ENCODE measurements around the gene LRMDA. TPM values are rescaled to one million over a fixed set of nuclear protein-coding genes. Genes with fewer than 3 reads are reported as not detected.

Gene LRMDA
- total RNA-seq, 1 experiment from 2014 or later, result 8.0 TPM

DNA sequence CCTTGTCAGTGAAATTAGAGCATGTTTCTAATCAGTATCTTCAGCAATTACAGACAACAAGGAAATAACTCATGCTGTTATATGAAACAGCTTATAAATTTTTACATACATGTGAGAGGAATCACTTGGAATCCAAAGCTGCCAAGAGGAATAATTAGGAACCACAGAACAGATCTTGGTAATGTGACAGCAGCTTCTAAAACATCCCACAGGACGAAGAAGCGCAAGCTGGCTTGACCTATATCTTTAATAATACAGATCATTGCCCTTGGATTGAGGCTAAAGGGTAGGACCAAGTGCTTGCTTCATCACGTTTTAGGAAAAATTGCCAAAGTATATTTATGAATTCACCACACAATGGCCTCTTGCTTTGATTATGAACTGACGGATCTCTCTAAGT lies 869.8 kb downstream of the LRMDA start:
- DNase-seq (ENCODE audit: low read depth), result no peak

DNA sequence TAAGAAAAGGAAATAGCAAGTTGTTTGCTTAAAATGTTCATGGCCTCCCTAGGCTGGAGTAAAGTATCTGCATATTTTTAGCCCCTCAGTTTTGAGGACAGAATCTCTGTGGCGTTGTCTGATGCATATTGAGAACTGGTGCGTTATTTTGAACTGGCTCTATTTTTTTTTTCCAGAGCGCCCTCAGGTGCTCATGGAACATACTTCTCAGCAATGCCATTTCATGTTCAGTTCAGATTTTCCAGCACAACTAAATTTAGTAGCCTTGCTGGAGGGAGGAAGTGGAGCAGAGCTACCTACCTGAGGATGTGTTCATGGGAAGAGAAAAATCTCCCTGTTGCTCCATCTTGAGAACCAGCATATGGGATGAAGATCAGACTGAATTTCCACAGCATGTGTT lies 870.5 kb downstream of the LRMDA start:
- peak; percentile 60 for DNase-seq (ENCODE audit: low read depth)

DNA sequence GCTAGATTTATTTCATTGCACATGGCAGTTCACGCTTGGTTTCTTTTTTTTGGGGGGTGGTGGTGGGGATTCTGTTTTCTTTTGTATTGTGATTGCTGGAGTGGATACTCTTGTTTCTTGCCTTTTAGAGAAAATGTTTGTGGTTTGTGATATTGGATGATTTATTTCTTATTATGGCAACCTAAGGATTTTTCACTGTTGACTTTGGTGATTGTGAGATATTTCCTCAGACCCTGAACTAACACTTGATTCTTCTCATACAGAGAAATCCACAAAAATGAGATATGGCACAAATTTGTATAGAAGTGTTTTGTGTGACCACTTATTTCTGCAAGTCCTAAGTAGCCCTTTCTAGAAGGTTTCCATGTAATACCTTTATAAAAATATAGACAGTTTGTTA lies 871.1 kb downstream of the LRMDA start:
- DNase-seq (ENCODE audit: low read depth), result no peak

DNA sequence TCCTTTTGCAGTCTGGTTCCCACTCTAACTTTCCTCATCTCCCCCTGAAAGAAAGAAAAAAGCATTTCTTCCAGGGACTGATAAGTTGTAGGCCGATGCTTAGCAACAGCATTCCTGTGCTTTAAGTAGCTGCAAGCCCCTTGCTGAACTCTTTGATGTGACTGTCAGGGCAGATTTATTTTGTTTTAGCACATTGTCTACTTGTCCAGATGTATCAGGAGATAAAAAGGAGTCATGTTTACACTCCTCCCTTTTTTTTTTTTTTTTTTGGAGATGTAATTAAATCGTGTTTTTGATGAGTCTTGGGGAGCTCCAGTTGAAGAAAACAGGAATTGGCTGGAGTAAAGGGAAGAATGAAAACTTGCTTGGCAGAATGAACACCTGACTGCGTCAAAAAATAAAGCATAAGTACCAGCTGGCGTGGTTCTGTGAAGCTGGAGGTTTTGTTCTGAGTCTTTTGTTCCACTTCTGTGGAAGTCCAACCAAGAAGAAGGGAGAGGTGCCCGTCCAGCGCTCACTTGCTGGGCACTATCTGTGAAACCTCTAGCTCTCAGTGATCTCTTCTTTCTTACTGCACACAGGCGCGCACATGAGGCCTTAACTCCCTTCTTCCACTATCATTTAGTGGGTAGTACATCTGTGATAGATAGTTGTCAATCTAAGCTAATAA lies 871.7 kb downstream of the LRMDA start:
- peak; percentile 76 for DNase-seq (ENCODE audit: low read depth)

DNA sequence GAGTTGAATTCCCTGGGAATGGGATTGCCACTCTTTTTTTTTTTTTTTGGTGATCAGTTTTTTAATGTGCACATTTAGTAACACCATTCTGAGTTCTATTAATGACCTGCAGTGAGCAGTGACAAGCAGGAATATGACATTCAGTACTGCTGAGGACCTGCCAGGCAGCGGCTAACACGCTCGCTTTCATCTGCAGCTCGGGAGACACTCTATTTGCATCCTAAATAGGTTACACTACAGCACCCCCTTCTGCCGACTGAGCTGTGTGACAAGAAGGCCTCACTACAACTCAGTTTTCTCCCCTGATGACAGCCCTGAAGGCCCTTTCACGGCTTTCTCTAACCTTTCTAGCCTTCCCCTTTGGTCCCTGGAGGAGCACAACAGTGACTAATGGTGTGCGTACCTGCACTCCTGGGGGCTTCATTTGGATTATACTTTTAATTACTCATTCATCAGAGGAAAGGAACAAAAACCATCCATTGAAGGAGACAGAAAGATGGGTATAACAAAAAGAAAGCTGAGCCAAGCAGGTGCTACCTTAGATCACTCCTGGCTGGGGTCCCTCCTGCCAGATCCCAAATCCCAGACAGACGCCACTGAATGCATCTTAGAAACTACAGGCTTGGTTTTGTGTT lies 872.4 kb downstream of the LRMDA start:
- DNase-seq (ENCODE audit: low read depth), result peak; percentile 79

DNA sequence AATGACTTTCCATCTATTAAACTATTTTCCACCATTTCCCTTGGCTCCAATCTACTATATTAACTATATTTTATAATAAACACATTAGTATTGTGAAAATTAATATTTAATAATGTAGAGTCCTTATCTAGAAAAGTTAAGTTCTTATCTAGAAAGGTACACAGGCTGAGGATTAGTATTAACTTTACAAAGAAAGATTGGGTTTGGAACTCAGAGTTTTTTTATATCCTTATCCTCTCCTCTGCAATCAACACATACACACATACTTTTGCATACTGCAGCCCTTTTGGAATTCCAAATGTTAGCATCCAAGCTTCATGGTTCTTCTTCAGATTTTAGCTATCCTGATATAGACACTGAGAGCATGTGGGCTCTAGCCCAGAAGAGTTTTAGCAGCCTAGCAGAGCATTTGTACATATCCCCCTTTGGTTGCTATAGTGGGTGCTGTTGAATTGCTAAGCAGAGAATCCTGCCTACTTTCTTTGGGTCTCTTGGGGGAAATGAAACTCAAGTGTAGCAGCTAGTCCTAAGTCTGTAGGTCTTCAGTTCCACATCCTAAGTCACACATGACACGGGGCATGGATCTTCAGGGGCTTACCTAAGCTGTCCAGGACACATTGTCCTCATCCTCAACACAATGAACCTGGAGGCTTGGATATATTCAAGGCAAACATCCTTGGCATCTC lies 874.6 kb downstream of the LRMDA start:
- no peak for DNase-seq (ENCODE audit: low read depth)

DNA sequence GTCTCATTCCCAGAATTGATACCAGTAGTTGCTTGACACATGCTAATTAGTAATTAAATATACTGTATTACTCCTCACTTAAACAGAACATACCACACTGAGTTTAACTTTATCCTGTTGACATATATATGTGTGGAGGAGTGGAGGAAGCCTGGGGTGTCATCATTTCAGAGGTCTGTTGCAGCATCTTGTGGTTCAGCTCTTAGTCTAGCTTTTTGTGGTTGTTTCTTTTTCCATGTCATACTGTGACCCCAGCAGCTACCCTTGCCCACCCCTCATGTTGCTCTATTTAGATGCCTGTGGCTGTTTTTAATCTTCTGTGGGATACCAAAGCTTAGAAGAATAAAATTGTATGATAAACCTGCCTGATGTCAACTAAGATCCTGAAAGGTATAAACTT lies 875.4 kb downstream of the LRMDA start:
- peak; percentile 64 for DNase-seq (ENCODE audit: low read depth)

DNA sequence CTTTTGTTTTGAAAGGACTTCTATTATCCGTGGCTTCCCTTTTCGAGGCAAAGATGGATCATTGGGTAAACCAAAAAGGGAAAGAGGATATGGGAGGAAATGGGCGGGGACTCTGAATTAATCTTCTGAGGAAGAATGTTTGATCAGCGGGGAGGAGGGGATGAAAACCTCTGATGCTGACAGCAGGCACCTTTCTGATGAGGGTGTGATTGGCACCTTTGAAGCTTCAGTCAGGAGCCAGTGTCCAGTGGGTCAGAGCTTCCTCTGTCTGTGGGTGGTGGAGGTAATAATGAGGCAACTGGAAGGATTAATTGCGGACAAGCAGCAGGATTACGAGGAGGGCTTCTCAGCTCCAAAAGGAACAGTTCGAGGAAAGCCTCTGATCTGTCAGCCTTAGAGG lies 877.6 kb downstream of the LRMDA start:
- peak; percentile 48 for DNase-seq (ENCODE audit: low read depth)

DNA sequence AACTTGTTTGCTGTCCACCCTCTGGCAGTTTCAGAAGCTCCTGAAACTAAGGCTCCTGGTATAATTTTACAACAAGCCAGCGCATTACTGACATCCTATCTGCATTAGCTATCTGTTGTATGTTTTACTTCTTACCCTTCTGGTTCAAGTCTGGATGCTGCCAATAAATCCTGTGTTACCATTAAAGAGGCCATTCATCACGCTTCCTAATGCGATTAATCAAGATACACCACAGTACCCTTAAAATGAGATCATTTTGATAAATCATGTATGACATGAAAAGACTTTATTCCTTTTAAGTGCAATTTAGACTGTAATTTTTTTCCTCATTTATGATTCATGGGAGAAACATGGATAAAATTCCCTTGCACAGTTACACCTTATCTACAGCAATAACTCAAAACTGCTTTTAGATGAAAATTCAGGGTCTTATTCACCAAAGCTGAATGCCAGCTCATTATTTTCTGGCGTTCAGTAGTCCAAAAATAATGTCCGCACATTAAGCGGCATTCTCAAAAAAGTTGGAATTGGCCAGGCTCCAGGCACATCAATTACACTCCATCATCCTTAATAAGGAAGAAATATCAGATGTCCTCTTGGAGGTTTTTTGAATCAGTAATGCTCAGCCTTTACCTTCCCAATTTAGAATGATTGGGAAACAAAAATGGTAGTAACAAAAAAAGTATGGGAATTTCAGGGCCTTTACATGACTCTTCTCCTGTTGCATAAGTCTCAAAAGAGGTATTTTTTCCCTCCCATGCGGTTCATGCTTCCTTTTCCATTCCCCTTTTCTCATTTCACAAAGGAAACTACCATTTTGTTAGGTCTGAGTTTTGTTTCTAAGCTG lies 878.5 kb downstream of the LRMDA start:
- DNase-seq (ENCODE audit: low read depth), result peak; percentile 90

DNA sequence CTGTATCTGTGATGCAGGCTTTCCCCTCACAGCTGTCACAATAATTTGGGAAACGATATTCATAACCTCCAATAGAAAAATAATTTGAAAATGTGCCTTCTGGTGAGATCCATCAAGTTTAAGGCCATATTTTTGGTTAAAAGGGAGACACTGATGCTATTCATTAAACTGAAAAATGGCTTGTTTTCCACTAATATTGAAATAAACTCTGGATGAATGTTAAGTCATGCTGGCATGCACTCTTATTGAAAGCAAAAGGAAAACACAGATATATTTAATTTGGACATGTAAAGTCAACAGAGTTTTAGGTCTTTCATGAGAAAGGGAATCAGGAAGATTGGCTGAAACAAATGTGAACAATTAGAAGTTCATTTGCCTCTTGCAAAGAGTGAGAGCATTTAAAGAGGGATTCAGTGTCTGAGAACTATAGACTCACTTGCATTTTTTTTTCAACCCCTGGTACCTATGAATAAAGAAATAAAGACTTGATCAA lies 879.2 kb downstream of the LRMDA start:
- no peak for DNase-seq (ENCODE audit: low read depth)

DNA sequence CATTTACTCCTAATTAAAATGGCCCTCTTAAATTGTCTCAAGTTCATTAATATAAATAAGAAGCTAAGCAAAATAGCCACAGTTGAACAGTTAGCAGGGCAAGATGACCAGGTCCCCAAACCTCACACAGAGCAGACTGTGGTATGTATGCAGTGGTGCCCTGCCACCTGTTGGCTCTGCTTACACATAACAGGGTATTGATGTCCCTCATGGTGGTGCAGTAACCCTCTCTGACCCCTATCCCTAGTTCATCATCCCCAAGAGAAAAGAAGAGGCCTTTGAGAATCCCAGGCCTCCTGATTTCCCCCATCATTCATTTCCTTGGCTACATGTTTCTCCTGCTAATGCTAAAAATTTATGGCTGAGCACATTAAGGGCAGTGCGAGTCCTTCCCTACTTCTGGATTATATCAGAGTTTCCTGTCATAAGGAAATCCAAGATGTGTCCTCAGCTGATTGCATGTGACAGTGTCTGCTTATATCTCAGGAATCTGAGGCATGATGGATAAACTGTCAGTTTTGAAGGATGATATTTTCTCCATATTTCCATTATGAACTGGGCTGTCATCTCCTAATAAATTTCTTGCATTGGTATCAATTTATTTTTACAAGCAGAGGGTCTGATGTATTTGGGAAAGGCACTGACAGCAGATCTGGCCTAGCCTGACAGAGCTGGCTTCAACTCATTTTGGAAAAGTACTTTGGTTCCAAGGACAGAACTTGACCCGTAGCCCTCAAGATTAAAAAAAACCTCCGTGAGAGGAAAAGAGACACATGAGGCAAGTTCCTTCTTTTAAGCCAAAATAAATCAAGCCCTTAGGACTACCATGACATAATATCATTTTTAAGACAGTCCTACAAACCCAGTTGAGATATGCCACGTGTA lies 880.6 kb downstream of the LRMDA start:
- peak; percentile 62 for DNase-seq (ENCODE audit: low read depth)

DNA sequence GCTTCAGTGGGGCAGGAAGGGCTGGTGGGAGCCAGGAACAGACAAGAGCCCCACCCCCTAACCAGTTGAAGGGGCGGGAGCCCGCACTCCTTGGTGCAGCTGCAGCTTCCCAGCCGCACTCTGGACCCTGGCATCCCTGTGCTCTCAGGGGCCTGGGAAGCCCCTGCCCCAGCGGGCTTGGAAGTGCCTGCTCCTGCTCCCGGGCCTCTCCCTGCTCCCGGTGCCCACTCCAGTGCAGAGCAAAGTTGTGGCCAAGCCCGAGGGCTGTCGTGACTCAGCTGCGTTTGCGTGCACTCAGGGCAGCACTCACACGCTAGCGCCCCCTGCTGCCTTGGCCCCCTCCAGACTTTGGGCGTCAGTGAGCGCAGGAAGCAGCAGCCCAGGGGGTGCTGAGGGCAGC lies 883.8 kb downstream of the LRMDA start:
- no peak for DNase-seq (ENCODE audit: low read depth)

DNA sequence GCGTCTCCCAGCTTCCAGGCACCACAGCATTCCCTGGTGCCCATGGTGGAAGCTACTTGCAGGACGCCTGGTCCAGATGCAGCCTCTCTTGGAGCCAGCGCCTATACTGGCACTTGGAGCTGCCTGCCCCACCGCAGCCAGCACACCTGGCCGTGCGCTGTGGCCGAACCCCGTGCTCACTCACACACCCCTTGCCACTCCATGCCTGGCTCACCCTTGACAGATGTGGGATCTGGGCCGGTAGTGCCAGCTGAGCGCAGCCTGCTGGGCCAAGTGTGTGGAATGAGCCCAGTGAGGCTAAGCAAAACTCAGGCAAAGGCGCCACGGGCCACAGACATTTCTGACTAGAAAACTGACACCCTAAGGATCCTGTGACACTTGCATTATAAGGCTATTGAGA lies 884.8 kb downstream of the LRMDA start:
- DNase-seq (ENCODE audit: low read depth), result no peak

DNA sequence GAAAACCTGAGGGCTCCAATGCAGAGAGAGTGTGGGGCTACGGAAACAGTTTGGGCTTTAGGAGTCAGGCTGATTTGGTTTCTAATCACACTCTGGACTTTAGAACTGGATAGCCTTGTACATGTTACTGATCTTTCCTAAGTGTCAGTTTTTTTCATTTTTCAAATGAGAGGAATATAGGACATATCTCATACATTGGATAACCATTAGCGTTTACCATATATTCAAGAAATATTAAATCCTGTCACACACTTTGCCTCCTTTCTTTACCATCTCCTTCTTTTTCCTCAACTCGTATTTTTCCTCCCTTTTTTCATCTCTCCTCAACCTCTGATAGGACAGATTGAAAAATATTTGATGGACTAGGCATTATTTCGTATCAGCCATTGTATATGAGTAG lies 885.7 kb downstream of the LRMDA start:
- no peak for DNase-seq (ENCODE audit: low read depth)

DNA sequence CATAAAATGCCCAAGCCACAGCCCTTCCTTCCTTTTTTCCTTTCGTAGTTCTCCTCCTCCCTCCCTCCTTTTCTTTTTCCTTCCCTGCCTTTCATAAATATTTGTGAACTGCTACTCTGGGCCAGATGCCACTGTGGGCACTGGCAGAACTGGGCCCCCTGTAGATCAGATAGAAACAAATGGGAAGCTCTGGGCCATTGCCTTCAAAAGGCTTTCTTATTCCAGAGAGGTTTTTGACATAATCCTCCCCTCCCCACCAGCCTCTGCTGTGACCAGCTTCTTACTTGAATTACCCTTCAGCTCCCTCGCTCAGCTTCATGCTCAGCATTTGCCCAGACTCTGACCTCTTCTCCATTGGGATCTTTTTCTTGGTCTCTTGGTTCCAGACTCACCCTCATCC lies 886.8 kb downstream of the LRMDA start:
- DNase-seq (ENCODE audit: low read depth), result peak; percentile 56

DNA sequence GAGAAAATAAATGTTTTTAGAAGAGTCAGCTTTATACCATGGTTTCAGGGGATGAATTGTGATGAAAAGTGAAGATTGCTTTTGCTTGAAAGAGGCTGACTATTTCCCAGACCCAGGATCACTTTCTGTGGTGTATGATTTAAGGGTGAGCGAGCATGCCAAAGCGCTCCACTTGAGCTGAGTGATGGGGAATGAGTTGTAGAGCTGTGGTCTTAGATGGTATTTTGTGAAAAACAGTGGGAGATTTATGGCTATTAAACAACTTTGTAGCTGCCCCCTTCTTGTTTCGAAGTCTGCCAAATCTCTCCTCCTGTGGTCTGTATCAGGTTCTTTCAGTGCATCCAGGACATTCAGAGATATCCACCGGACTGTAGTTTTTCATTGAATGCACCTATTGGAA lies 888.2 kb downstream of the LRMDA start:
- peak; percentile 69 for DNase-seq (ENCODE audit: low read depth)

DNA sequence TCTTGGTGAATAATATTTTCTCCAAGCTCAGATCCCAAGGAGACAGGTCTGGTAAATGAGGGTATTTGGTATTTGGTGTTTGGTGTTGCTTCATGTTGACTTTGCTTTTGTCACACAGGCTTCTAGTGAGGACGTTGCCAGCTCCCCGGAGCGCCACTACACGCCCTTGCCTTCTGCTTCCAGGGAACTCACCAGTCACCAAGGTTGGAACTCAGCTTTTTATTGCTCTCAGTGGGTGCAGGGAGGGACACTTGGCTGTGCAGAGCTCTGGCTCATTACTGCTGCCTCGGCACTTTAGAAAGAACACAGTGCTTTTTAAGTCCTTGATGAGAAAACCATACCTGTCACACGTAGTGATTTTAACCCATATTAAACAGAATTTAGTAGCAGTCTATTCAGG lies 892.9 kb downstream of the LRMDA start:
- DNase-seq (ENCODE audit: low read depth), result peak; percentile 32

DNA sequence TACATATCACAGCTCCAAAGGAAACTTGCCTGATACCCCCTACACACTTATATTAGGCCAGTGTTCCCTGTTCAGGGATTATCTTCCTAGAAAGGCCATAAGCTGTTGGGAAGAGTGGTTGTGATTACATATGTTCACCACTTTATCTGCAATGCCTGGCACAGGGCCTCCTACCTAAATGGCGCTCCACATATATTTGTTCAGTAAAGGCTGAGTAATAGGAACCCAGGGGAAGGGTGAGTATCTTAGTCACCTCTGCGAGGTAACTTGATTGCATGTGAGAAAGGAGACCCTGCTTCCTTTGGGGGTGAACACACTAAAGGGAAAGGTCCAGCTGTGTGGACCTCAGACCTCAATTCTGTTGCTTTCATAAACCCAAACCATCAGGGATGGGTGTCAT lies 896.0 kb downstream of the LRMDA start:
- DNase-seq (ENCODE audit: low read depth), result no peak

DNA sequence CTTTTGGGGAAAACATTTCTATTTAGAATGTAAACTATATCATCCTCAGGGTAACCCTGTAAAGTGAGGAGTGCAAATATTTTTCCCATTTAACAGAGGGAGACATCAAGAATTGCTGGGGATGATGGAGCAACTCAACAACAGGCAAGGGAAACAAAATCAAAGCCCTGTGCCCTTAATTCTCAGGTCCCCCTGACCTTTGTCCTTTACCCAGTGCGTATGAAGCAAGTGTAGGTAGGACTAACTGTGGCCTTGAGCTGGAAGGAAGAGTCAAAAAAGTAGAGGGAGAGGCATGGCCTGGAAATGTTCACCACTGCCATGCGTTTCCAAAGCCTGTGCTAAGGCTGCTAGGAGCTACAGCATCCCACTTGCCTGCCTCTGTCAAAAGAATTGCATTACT lies 896.9 kb downstream of the LRMDA start:
- no peak for DNase-seq (ENCODE audit: low read depth)

DNA sequence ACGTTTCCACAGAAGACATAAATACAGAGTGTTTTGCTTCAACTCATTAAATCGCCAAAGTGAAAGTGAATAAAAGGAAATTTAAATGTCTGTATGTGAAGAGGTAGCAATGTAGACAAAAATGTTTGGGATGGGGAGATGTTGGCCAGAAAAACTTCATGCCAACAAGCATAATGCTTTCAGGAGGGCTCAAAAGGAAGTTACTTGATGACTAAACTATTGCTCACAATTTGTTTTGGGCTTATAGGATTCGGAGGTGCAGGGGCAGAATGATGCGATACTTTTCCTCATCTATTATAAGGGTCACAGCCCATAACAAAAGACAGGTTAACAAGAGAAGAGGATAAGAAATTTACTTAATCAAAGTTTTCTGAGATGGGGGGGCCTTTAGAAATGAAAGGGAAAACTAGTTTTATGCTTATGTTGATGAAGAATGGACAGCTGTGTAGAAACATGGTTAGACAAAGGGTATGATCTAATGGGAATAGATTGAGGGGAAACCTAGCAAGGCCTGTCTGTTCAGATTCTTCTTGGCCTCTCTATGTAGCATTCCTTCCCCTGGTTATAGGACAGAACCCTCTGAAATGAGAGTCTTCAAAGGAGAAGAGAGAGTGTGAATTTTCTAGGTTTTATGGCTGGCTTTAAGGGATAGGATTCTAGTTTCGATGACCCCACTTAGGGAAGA lies 898.6 kb downstream of the LRMDA start:
- peak; percentile 65 for DNase-seq (ENCODE audit: low read depth)

DNA sequence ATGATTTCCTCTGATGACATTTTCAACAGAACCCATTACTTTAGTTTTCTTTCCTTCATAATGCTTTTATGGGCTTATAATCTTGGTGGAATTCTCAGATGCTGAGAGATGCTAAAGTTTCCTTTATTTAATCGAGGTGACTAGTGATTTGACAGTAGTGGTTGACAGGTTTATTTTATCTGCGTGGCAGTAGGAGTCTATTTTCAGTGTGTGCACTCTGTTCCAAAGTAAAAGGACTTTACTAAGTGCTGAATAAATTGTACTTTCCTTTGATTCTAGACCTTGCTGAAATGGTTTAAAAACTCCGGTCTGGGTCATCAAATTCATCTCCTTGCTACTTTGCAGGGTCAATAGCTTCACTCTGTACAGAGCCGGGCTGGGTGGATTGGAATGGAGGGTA lies 900.3 kb downstream of the LRMDA start:
- DNase-seq (ENCODE audit: low read depth), result no peak

All from M059J (cell line).